Frontal cortex (tissue), 4 donors: ENCODE measurements around the gene ADK. TPM values are rescaled to one million over a fixed set of nuclear protein-coding genes. Genes with fewer than 3 reads are reported as not detected.
"Not testable (repeated sequence)": the region's sequence is repeated elsewhere in the genome, so short reads cannot be mapped to it uniquely, and the experiment has no call there.

ENCODE experiments used
- DNase-seq, 2 donors: peaks; one replicate each; pipeline ENCODE4 v3.0.0; 2012; ENCODE audit warnings: low spot score in 2 of 2
- FAIRE-seq: peaks from 2 replicates; lab custom pipeline; 2012; peaks lifted over from hg19 to GRCh38; lab: Jason Lieb, UNC
- total RNA-seq: library from RNA; depleted of rRNA; stranded (reverse); fragments of >200 nt; gene quantifications from one replicate; pipeline ENCODE4 v1.2.3, GENCODE V29; 2014
- donor health status: control.
- donor health status: control.
- donor health status: control.

ADK gene
- total RNA-seq, 1 donor from 2014 or later = 25.3 TPM

DNA sequence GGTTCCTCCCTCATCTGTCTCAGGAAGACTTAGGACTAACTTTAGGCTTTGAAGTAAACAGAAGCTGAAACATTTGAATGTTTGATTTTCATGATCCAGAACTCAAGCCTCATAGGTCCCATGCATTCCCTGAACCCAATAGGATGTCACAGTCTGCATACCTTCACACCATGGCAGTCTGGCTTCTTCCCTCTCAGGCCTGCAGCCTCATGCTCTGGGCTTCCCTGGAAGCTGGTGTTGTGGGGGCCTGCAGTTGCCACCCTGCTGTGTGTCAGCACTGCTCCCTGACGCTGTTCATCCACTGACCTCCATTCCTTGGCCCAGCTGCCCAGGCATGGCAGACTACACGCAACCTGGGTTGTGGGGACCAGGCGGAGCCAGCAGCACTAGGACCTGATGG, 407.9 kb downstream of the ADK start:
- no peak for FAIRE-seq
- no peak for DNase-seq

DNA sequence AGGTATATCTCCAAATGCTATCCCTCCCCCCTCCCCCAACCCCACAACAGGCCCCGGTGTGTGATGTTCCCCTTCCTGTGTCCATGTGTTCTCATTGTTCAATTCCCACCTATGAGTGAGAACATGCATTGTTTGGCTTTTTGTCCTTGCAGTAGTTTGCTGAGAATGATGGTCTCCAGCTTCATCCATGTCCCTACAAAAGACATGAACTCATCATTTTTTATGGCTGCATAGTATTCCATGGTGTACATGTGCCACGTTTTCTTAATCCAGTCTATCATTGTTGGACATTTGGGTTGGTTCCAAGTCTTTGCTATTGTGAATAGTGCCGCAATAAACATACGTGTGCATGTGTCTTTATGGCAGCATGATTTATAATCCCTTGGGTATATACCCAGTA, 417.9 kb downstream of the ADK start:
- FAIRE-seq, DNase-seq: not testable (repeated sequence)

DNA sequence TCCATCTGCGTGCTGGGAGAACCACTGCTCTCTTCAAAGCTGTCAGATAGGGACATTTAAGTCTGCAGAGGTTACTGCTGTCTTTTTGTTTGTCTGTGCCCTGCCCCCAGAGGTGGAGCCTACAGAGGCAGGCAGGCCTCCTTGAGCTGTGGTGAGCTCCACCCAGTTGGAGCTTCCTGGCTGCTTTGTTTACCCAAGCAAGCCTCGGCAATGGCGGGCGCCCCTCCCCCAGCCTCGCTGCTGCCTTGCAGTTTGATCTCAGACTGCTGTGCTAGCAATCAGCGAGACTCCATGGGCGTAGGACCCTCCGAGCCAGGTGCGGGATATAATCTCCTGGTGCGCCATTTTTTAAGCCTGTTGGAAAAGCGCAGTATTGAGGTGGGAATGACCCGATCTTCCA, 422.5 kb downstream of the ADK start:
- FAIRE-seq, DNase-seq: not testable (repeated sequence)

GRCh38 chr10:74575191-74575720, 424.2 kb downstream of the ADK start:
- no peak for DNase-seq

GRCh38 chr10:74575912-74576311, 424.9 kb downstream of the ADK start:
- FAIRE-seq (no peak), DNase-seq (no peak)

More at GRCh38 chr10:74575191-74575720, 424.2 kb downstream of the ADK start:
- no peak for FAIRE-seq

- no peak for FAIRE-seq
- no peak for DNase-seq
These were observed 425.6 kb downstream of the ADK start for GRCh38 chr10:74576586-74576985.

DNA sequence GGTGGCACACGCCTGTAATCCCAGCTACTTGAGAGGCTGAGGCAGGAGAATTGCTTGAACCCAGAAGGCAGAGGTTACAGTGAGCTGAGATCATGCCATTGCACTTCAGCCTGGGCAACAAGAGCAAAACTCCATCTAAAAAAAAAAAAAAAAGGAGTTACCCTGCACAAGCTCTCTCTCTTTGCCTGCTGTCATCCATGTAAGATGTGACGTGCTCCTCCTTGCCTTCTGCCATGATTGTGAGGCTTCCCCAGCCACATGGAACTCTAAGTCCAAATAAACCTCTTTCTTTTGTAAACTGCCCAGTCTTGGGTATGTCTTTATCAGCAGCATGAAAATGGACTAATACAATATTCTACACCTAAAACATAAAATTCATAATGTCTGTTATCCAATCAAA, 429.4 kb downstream of the ADK start:
- FAIRE-seq, DNase-seq: not testable (repeated sequence)

DNA sequence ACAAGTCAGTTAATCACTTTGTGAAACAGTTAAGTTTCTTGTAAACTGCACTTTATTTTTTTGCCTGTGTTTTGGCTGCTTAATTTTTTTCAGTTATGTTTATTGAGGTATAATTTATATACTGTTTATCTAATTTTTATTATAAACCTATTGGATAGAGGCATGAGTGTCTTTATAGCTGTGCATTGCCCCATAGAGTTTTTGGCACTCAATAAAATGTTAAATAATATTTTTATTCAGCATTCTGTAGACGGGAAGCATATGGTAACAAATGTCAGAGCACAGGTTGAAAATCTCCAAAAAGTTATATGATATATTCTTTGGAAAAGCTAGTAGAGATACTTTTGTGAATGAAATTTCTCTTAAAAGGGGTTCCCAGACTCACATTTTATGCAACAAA, 431.5 kb downstream of the ADK start:
- no peak for FAIRE-seq
- no peak for DNase-seq

DNA sequence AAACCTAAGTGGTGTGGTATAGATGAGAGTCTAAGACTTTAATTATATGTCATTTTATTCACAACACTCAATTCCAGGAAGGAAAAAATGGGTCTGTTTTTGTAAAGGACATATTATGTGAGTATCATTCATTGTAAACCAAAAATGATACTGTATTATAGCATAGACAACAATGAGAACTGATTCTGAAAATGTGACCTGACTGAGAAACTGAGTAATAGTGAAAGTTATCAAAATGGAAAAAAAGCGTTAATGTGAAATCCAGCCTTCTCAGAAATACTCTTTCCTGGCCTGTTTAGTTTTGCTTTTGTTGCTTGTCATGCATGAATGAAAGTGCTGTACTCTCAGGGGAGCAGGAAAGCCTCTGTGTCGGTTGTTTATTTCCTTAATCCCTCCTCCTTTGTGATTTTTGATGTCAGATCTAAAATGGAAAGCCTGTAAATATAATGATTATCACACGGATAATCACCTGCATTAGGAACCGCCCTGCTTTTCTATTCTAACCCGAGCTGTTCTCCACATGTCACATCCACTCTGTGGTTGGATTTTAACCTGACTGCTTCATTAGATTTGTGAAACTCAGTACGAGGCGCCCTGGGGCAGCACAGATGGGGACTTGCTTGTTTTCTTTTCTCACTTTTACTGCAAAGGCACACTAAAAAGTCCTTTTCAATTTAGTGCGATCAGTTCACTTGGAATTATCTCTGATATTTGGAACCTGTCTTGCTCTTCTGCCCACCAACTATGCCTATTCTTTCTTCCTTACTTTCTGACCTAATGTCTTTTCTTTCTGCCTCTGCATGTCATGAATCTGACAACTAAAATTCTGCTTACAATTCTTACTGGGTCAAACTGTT, 434.4 kb downstream of the ADK start:
- FAIRE-seq = no peak
- DNase-seq = no peak

GRCh38 chr10:74586088-74586585, 435.1 kb downstream of the ADK start:
- DNase-seq (no peak), FAIRE-seq (no peak)

DNA sequence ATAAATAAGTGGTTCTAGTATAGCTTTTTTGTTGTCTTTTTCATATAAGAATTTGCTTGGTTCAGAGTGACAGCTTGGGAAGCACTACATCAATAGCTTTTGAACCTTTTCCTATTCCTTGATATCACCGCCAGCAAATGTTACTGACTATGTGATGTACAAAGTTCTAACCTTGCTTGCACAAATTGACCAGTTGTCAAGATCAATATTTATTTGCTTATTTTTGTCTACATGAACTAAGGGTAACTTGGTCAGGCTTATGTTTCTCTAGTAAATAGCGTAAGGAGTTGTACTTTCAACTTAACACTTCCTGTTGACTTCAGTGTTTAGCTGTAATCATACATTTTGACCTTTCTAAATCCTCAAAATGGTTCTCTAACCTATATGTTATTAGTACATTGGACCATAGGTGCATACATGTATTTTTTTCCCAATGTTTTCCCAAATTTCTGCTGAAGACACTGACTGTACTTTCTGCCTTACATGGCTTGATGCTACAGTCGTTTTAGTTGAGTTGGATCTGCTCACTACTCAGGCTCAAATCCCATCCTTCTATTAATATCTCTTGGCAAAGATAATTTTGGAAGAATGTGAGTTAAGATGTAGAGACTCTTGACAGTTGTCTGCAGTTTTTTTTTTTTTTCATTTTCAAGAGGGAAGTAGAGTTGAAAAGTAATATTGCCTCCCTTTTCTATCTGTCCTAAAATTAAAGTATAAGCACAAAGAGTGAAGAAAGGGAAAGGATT, 436.3 kb downstream of the ADK start:
- FAIRE-seq (no peak), DNase-seq (no peak)

DNA sequence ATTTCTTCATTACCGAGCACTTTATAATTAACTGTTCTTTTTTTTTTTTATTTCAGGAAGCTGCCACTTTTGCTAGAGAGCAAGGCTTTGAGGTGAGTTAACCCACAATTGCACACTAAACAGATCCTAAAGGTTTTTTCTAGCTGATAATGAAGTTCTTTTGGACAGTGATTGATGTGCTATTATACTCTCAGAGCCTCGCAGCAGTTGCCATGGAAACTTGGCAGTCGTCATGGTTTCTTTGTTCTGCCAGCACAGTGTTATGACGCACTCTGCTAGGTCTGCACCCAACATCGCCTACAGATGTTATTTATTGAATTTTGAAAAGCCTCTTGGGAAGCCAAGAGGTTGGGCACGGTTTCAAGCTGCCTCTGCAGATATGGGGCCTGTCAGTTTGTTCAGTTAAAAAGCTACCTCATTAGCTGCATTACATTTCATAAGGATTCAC, 438.2 kb downstream of the ADK start:
- FAIRE-seq = no peak
- DNase-seq = peak; percentile 38 to 55

DNA sequence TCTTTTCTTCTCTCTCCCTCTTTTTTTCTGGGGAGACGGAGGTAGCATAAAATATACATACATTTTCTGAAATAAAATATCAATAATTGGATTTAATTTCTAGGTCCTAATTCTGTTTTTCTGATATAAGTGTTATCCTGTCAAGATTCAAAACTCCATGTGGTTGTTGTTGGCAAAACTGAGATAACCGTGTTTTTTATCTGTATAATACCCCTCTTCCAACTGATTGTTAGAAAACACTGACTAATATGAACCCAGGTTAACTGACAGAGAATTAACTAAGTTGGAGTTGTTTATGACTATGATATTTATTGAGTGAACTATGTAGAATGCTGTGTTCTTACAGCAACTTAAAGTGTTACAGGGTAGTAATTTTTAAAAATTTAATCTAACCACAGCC, 438.8 kb downstream of the ADK start:
- FAIRE-seq = no peak
- no peak for DNase-seq

- DNase-seq (no peak), FAIRE-seq (no peak)
These were observed 442.4 kb downstream of the ADK start for GRCh38 chr10:74593470-74593869.

GRCh38 chr10:74596713-74597112, 445.7 kb downstream of the ADK start:
- DNase-seq (no peak), FAIRE-seq (no peak)

- FAIRE-seq (peak; percentile 43), DNase-seq (no peak)
These were observed 448.0 kb downstream of the ADK start for GRCh38 chr10:74598891-74599566.

- FAIRE-seq = peak; percentile 51
- no peak for DNase-seq
These were observed 448.7 kb downstream of the ADK start for GRCh38 chr10:74599672-74600071.

DNA sequence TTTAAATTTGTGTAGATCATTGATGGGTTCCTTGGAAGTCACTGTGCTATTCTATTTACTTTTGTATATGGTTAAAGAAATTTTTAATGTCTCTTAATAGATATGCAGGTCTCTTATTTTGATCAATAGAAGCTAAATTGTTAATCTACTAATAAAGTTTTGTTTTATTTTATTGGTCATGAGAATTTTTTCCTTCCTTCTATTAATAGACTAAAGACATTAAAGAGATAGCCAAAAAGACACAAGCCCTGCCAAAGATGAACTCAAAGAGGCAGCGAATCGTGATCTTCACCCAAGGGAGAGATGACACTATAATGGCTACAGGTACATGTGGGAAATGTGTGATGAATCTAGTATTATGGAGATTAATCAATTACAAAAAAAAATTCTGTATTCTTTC, 449.1 kb downstream of the ADK start:
- FAIRE-seq (no peak), DNase-seq (no peak)

DNA sequence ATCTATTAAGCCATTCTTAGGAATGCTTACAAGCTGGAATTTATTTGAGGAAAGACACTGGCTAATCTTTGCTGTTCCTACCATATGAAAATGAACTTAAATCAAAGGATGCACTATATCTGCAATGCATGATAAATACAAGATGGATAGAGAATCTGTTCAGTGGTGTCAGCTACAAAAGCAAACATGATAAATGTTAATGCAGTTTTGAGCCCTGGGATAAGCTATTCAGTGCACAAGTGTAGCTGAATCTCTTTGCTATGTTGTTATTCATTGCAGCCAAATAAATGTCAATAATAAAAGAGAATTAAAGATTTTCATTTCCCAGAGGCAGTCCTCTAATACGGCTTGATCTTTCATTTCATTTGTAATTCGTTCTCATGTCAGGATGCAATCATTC, 451.6 kb downstream of the ADK start:
- DNase-seq = no peak
- no peak for FAIRE-seq

DNA sequence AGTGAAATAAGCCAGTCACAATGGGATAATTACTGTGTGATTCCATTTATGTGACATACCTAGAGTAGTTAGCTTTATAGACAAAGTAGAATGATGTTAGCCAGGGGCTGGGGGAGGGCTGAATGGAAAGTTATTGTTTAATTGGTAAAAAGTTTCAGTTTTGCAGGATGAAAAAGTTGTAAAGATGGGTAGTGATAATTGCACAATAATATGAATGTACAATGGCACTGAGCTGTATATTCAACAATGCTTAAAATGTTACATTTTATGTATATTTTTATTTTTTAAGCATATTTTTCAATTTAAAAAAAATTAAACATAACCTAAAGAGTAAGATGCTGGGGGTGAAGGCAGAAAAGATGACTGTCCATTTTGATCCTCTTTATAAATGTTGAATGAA, 459.3 kb downstream of the ADK start:
- DNase-seq (no peak), FAIRE-seq (no peak)
